K562 (cell line): Measurements from ENCODE around the gene FAM53B. TPM values are rescaled to one million over a fixed set of nuclear protein-coding genes. Genes with fewer than 3 reads are reported as not detected.

Experiments used
- ATAC-seq: fragments of 200-7000 bp; cut with Tn5 transposase; 3 replicates; pipeline ENCODE4 v1.9.1; 2020; ENCODE audit warnings: moderate library complexity
- BruUV-seq: library from RNA; stranded (reverse); fragments of 400-500 nt; replicated peaks from 2 replicates; lab custom pipeline; 2021; lab: Mats Ljungman, UMichigan
- CTCF ChIA-PET: fragments of 300-600 bp; formaldehyde crosslinking; extraction: SDS; loops from one replicate; lab custom pipeline; 2021; ENCODE audit warnings: low intra/inter-chr PET ratio; lab: Yijun Ruan, JAX
- POLR2A ChIA-PET: fragments of 300-600, 350-650 bp; sonication (Branson Sonifier 250); formaldehyde crosslinking; extraction: SDS; loops from one replicate; lab custom pipeline; 2021; ENCODE audit warnings: antibody characterized with exemption, inconsistent platforms; lab: Yijun Ruan, JAX
- DNase-seq, 4 experiments: peaks; one replicate each; pipeline versions ENCODE4 v3.0.0 to v3.0.0-alpha.2; 2011 to 2018; ENCODE audit warnings: low spot score in 3 of 4, mixed read lengths in 3 of 4; ENCODE audit errors: extremely low read depth in 1 of 4
- FAIRE-seq: peaks from 2 replicates; lab custom pipeline; 2011; peaks lifted over from hg19 to GRCh38; lab: Jason Lieb, UNC
- H2AFZ ChIP-seq: 2 replicates; pipeline ENCODE4 v1.6.0; 2011; ENCODE audit warnings: low read depth, low read length, control low read depth, inconsistent platforms
- H3K27ac ChIP-seq: fragments of 200-600 bp; 3 replicates; pipeline ENCODE4 v1.8.0; 2011; ENCODE audit warnings: low read depth, mild to moderate bottlenecking, control low read depth, inconsistent platforms, low read length, moderate library complexity, mixed read lengths; ENCODE audit errors: extremely low read depth
- H3K27me3 ChIP-seq, 2 experiments: fragments of 300-600 bp in 1 of 2; 2 replicates in 1 of 2; 3 replicates in 1 of 2; pipeline versions ENCODE4 v1.6.0 to v1.8.0; 2011; ENCODE audit warnings: inconsistent platforms in 2 of 2, low read length in 2 of 2, mild to moderate bottlenecking in 1 of 2, mixed read lengths in 1 of 2, moderate library complexity in 1 of 2; ENCODE audit not compliant: control insufficient read depth in 2 of 2, insufficient read depth in 2 of 2
- H3K36me3 ChIP-seq: fragments of 300-600 bp; 3 replicates; pipeline ENCODE4 v1.8.0; 2011; ENCODE audit warnings: mild to moderate bottlenecking, low read length, inconsistent platforms; ENCODE audit not compliant: control insufficient read depth, insufficient read depth
- H3K4me1 ChIP-seq, 2 experiments: fragments of 200-600 bp in 1 of 2; replicated peaks in 1 of 2; 2 replicates in 1 of 2; 3 replicates in 1 of 2; pipeline versions ENCODE4 v1.5.1 to v1.8.0; 2011; ENCODE audit warnings: inconsistent platforms in 2 of 2, low read length in 2 of 2, mild to moderate bottlenecking in 1 of 2, mixed read lengths in 1 of 2, moderate library complexity in 1 of 2; ENCODE audit not compliant: control insufficient read depth in 2 of 2, insufficient read depth in 2 of 2
- H3K4me2 ChIP-seq: 2 replicates; pipeline ENCODE4 v1.6.1; 2011; ENCODE audit warnings: low read length, control low read depth, inconsistent platforms, mixed read lengths; ENCODE audit not compliant: insufficient read depth
- H3K4me3 ChIP-seq: fragments of 200-600 bp; sonication (generic), shearing (Covaris generic); 2 replicates; pipeline ENCODE4 v1.5.1; 2016; ENCODE audit warnings: control low read depth, inconsistent platforms
- H3K79me2 ChIP-seq: fragments of 200-600 bp; 3 replicates; pipeline ENCODE4 v1.8.0; 2011; ENCODE audit warnings: low read length, inconsistent platforms; ENCODE audit not compliant: control insufficient read depth, insufficient read depth
- H3K9ac ChIP-seq, 2 experiments: 2 replicates each; pipeline versions ENCODE4 v1.6.0 to v1.6.1; 2011; ENCODE audit warnings: low read depth in 2 of 2, low read length in 2 of 2, control low read depth in 1 of 2, inconsistent platforms in 1 of 2, mild to moderate bottlenecking in 1 of 2, mixed read lengths in 1 of 2; ENCODE audit not compliant: insufficient read depth in 1 of 2
- H3K9me1 ChIP-seq: one replicate; pipeline ENCODE4 v1.6.0; 2011; ENCODE audit warnings: inconsistent platforms, mild to moderate bottlenecking, low read length, moderate library complexity; ENCODE audit not compliant: control insufficient read depth, insufficient read depth
- H3K9me3 ChIP-seq: replicated peaks from 2 replicates; pipeline ENCODE4 v1.5.1; 2011; ENCODE audit warnings: low read depth, low read length, inconsistent platforms; ENCODE audit not compliant: control insufficient read depth, insufficient read depth
- H4K20me1 ChIP-seq: replicated peaks from 2 replicates; pipeline ENCODE4 v1.6.1; 2011; ENCODE audit warnings: low read length, inconsistent platforms, mixed read lengths; ENCODE audit not compliant: control insufficient read depth, insufficient read depth
- CSDE1 ChIP-seq, 2 experiments: fragments of 450-650 bp; IDR thresholded peaks; 2 replicates each; pipeline ENCODE4 v1.6.1; 2016; ENCODE audit warnings: mild to moderate bottlenecking in 1 of 2
- RFX1 ChIP-seq: fragments of 450-650 bp; IDR thresholded peaks from 2 replicates; pipeline ENCODE4 v1.6.1; 2016; ENCODE audit warnings: mild to moderate bottlenecking, moderate library complexity
- TRIM28 ChIP-seq: fragments of 450-650 bp; IDR thresholded peaks from 2 replicates; pipeline ENCODE4 v1.6.1; 2017
- ZFP30 ChIP-seq: fragments of 250-450 bp; sonication (Bioruptor Pico); IDR thresholded peaks from 2 replicates; pipeline ENCODE4 v1.8.0; 2022; ENCODE audit warnings: moderate library complexity, mild to moderate bottlenecking, inconsistent platforms, borderline replicate concordance
- ZFPM2 ChIP-seq: fragments of 250-450 bp; sonication (Bioruptor Pico); IDR thresholded peaks from 2 replicates; pipeline ENCODE4 v1.5.1; 2022; ENCODE audit warnings: mild to moderate bottlenecking
- WGBS: fragments of 100-300 bp; shearing (Covaris generic); methylation state at CpG from one replicate; pipeline ENCODE4 v1.1.6; 2016; ENCODE audit warnings: low coverage, mixed read lengths; ENCODE audit not compliant: insufficient coverage; ENCODE audit errors: missing lambda C conversion rate; 5-methylcytosine and 5-hydroxymethylcytosine counted together
- in situ Hi-C: fragments of 300-500 bp; cut with MboI; formaldehyde crosslinking; loops from 4 replicates; pipeline ENCODE4 v1.15.0; 2018; ENCODE audit warnings: inconsistent platforms, mixed read lengths
- intact Hi-C: fragments of 100-400 bp; cut with micrococcal nuclease; formaldehyde crosslinking; loops from 2 replicates; pipeline ENCODE4 v1.14.2; 2022
- polyA plus RNA-seq, 8 experiments: library from polyadenylated mRNA; depleted of rRNA in 4 of 8; stranded (reverse) in 5 of 8; unstranded in 3 of 8; fragments of >200 nt; fragmentation: Nextera tagmentation in 2 of 8; fragmentation: Illumina TruSeq in 1 of 8; extraction: Ambion mirVana in 2 of 8; extraction: Trizol in 1 of 8; gene quantifications; 2 replicates each; pipeline versions ENCODE4 v1.2.1 to v1.2.3, GENCODE V29; 2011 to 2014; ENCODE audit warnings: inconsistent platforms in 1 of 8, missing spikeins in 1 of 8
- total RNA-seq, 7 experiments: library from RNA; depleted of rRNA in 6 of 7; stranded (reverse); fragments of >200 nt in 6 of 7; fragmentation: Illumina TruSeq in 2 of 7; extraction: Trizol in 2 of 7; gene quantifications; 2 replicates each; pipeline versions ENCODE4 v1.2.1 to v1.2.3, GENCODE V29; 2011 to 2021; ENCODE audit warnings: low replicate concordance in 1 of 7
- TF ChIP-seq, protein P1 (sequence below): sonication (generic); formaldehyde crosslinking; IDR thresholded peaks from 2 replicates; pipeline ENCODE4 v1.8.0; 2022; ENCODE audit warnings: mild to moderate bottlenecking, missing genetic modification reagents, borderline replicate concordance

The FAM53B gene
- total and polyA plus RNA-seq, 9 of the 15 experiments (the other 6 are each of a cell fraction or from before 2014, with no cell fraction given): 0.03 to 16.5 (median 5.0) TPM

DNA sequence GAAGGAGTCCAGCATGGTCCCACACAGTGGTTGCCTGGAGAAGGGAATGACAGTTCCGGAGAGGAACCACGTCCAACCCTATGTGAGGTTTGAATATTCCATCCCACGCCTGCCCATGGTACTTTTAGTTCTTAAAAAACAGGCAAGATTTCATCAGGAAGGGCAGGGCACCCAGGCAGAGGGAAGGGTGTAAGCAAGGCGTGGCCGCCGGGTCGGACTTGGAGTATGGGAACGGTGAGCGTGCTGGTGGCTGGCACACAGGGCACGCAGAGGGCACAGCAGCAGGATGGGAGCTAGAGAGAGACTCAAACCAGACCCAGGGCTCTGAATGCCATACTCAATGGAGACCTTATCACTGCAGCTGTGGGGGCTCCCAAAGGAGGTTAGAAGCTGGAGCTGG, 34.3 kb downstream of the FAM53B start (continued):
- TF ChIP-seq ZFP30: no peak
- TF ChIP-seq, protein P1, sequence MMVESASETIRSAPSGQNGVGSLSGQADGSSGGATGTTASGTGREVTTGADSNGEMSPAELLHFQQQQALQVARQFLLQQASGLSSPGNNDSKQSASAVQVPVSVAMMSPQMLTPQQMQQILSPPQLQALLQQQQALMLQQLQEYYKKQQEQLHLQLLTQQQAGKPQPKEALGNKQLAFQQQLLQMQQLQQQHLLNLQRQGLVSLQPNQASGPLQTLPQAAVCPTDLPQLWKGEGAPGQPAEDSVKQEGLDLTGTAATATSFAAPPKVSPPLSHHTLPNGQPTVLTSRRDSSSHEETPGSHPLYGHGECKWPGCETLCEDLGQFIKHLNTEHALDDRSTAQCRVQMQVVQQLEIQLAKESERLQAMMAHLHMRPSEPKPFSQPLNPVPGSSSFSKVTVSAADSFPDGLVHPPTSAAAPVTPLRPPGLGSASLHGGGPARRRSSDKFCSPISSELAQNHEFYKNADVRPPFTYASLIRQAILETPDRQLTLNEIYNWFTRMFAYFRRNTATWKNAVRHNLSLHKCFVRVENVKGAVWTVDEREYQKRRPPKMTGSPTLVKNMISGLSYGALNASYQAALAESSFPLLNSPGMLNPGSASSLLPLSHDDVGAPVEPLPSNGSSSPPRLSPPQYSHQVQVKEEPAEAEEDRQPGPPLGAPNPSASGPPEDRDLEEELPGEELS (CRISPR knock-in tag): no peak
- TF ChIP-seq TRIM28: no peak
- TF ChIP-seq CSDE1 (IDR thresholded peaks at IDR 0.05): no peak

DNA sequence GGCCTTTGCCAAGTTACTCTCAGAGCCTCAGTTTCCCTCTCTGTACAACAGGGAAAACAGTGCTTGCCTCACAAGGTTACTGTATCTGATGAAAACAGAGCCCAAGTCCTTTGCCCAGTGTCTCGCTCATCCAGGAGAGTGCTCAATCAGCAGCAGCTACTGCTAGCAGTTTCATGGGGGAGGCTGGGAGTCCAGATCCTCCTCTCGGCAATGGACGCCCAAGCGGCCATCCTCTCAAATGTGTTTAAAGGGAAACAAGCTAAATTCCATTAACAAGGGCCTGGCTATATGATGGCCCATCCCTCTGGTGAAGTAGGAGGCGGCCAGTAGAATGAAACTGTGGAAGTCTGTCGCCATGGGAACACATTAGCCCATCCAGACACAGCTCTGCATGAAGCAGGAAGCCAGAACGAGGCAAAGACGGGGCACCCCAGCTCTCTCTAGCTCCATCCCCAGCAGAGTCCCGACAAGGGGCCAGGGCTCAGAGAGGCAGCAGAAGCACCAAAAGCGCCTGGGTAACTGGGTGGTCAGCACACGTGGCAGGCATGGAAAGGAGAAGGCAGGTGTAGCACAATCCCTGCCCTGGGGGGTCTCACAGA, 35.2 kb downstream of the FAM53B start:
- H3K4me2 ChIP-seq: no peak overlapping the region
- H3K36me3 ChIP-seq: peaks cover 29% of the 10 kb centered on the region; the same call in 2 of the 3 replicates
- H3K9ac ChIP-seq: no peak overlapping the region
- H3K27me3 ChIP-seq: no peaks in the 10 kb centered on the region
- H3K4me3 ChIP-seq: no peak overlapping the region
- no peak overlapping the region for H3K27ac ChIP-seq
- ChIA-PET CTCF (no interaction called here), POLR2A (interaction anchor here (2.7 kb wide), 1 partner anchor 9 kb away, joined by 12 read pairs; no protein-coding TSS in a partner anchor)
- no peak overlapping the region for H2AFZ ChIP-seq
- in situ Hi-C loops: no loop called here
- intact Hi-C loops: no loop called here
- WGBS: 78% methylated on average over 10 of the region's 11 CpGs
- ATAC-seq: no peak
- no peak for FAIRE-seq
- H4K20me1 ChIP-seq: no peaks in the 10 kb centered on the region
- H3K9me1 ChIP-seq: peaks cover 3% of the 10 kb centered on the region
- peaks cover 23% of the 10 kb centered on the region; the same call in 2 of the 3 replicates for H3K79me2 ChIP-seq
- no TSS peak for BruUV-seq
- TF ChIP-seq ZFPM2 (no peak), RFX1 (peak; percentile 66)
- H3K4me1 ChIP-seq: peaks cover 2 to 20% of the 10 kb centered on the region in 2 experiments; a peak in 3 of 5 replicates
- H3K9me3 ChIP-seq: no peaks in the 10 kb centered on the region
- no peak for DNase-seq
